ES-I3 (cell line): Measurements from ENCODE around the gene ASCC3.
"Not testable (repeated sequence)": the region's sequence is repeated elsewhere in the genome, so short reads cannot be mapped to it uniquely, and the experiment has no call there.

ENCODE experiments used
- H3K36me3 ChIP-seq: 2 replicates; pipeline ENCODE4 v1.6.1; 2013; ENCODE audit warnings: mild to moderate bottlenecking, low read length, control low read depth, moderate library complexity; ENCODE audit not compliant: insufficient read depth
- H3K4me1 ChIP-seq: 2 replicates; pipeline ENCODE4 v1.6.1; 2013; ENCODE audit warnings: mild to moderate bottlenecking, control low read depth, low read length; ENCODE audit not compliant: insufficient read depth
- H3K9ac ChIP-seq: 2 replicates; pipeline ENCODE4 v1.6.1; 2013; ENCODE audit warnings: low read depth, mild to moderate bottlenecking, low read length, moderate library complexity
- H3K9me3 ChIP-seq: 2 replicates; pipeline ENCODE4 v1.6.1; 2013; ENCODE audit warnings: mild to moderate bottlenecking, low read length, moderate library complexity; ENCODE audit not compliant: control insufficient read depth, insufficient read depth

Gene ASCC3

GRCh38 chr6:100862063-100862462 lies 19.1 kb downstream of the ASCC3 start:
- H3K9me3 ChIP-seq = no peaks in the 10 kb centered on the region
- no peaks in the 10 kb centered on the region for H3K4me1 ChIP-seq
- peaks cover 4% of the 10 kb centered on the region for H3K36me3 ChIP-seq

GRCh38 chr6:100856146-100856545 lies 25.0 kb downstream of the ASCC3 start:
- H3K4me1 ChIP-seq = no peaks in the 10 kb centered on the region
- H3K36me3 ChIP-seq = no peaks in the 10 kb centered on the region; the same call in 1 of the 2 replicates
- H3K9me3 ChIP-seq = no peaks in the 10 kb centered on the region
- H3K9ac ChIP-seq = no peak overlapping the region

More at GRCh38 chr6:100862063-100862462, 19.1 kb downstream of the ASCC3 start:
- H3K9ac ChIP-seq = no peak overlapping the region

- Histone ChIP-seq H3K36me3 (peaks cover 8% of the 10 kb centered on the region), H3K9me3 (no peaks in the 10 kb centered on the region), H3K9ac (no peak overlapping the region), H3K4me1 (no peaks in the 10 kb centered on the region)
These were observed 29.3 kb downstream of the ASCC3 start for GRCh38 chr6:100851819-100852218.

GRCh38 chr6:100850174-100850573 lies 31.0 kb downstream of the ASCC3 start:
- Histone ChIP-seq H3K36me3 (peaks cover 8% of the 10 kb centered on the region), H3K9me3 (no peaks in the 10 kb centered on the region), H3K9ac (no peak overlapping the region), H3K4me1 (no peaks in the 10 kb centered on the region)

- Histone ChIP-seq H3K4me1 (peaks cover 6% of the 10 kb centered on the region; the same call in 1 of the 2 replicates), H3K9me3 (no peaks in the 10 kb centered on the region), H3K9ac (no peak overlapping the region), H3K36me3 (peaks cover 8% of the 10 kb centered on the region; the same call in 1 of the 2 replicates)
These were observed 34.9 kb downstream of the ASCC3 start for GRCh38 chr6:100846276-100846675.

- H3K9ac ChIP-seq = no peak overlapping the region
These were observed 35.5 kb downstream of the ASCC3 start for GRCh38 chr6:100845676-100846075.

GRCh38 chr6:100839419-100839818 lies 41.7 kb downstream of the ASCC3 start:
- no peaks in the 10 kb centered on the region for H3K36me3 ChIP-seq

More at GRCh38 chr6:100845676-100846075, 35.5 kb downstream of the ASCC3 start:
- H3K4me1 ChIP-seq = peaks cover 6% of the 10 kb centered on the region; the same call in 1 of the 2 replicates
- no peaks in the 10 kb centered on the region for H3K9me3 ChIP-seq
- peaks cover 8% of the 10 kb centered on the region; the same call in 1 of the 2 replicates for H3K36me3 ChIP-seq

GRCh38 chr6:100838011-100838410 lies 43.1 kb downstream of the ASCC3 start:
- peaks cover 6% of the 10 kb centered on the region; the same call in 1 of the 2 replicates for H3K4me1 ChIP-seq
- H3K9me3 ChIP-seq = no peaks in the 10 kb centered on the region
- no peak overlapping the region for H3K9ac ChIP-seq
- no peaks in the 10 kb centered on the region for H3K36me3 ChIP-seq

More at GRCh38 chr6:100839419-100839818, 41.7 kb downstream of the ASCC3 start:
- Histone ChIP-seq H3K4me1 (peaks cover 6% of the 10 kb centered on the region; the same call in 1 of the 2 replicates), H3K9ac (no peak overlapping the region), H3K9me3 (no peaks in the 10 kb centered on the region)

GRCh38 chr6:100833972-100834574 lies 47.1 kb downstream of the ASCC3 start:
- H3K4me1 ChIP-seq = no peaks in the 10 kb centered on the region
- H3K36me3 ChIP-seq = no peaks in the 10 kb centered on the region
- no peaks in the 10 kb centered on the region for H3K9me3 ChIP-seq
- no peak overlapping the region for H3K9ac ChIP-seq

GRCh38 chr6:100829077-100829595 lies 52.0 kb downstream of the ASCC3 start:
- H3K9me3 ChIP-seq, H3K4me1 ChIP-seq, H3K36me3 ChIP-seq, H3K9ac ChIP-seq: not testable (repeated sequence)

- Histone ChIP-seq H3K4me1 (peaks cover 6% of the 10 kb centered on the region), H3K36me3 (no peaks in the 10 kb centered on the region), H3K9ac (no peak overlapping the region), H3K9me3 (no peaks in the 10 kb centered on the region)
These were observed 58.1 kb downstream of the ASCC3 start for GRCh38 chr6:100823041-100823440.

GRCh38 chr6:100818066-100818465 lies 63.1 kb downstream of the ASCC3 start:
- Histone ChIP-seq H3K9me3 (no peaks in the 10 kb centered on the region), H3K36me3 (no peaks in the 10 kb centered on the region), H3K4me1 (peaks cover 6% of the 10 kb centered on the region), H3K9ac (no peak overlapping the region)

- H3K9ac ChIP-seq = no peak overlapping the region
- H3K4me1 ChIP-seq = no peaks in the 10 kb centered on the region
- H3K36me3 ChIP-seq = no peaks in the 10 kb centered on the region
These were observed 71.1 kb downstream of the ASCC3 start for GRCh38 chr6:100810015-100810414.

GRCh38 chr6:100809346-100809745 lies 71.8 kb downstream of the ASCC3 start:
- no peaks in the 10 kb centered on the region for H3K36me3 ChIP-seq
- no peaks in the 10 kb centered on the region for H3K9me3 ChIP-seq
- no peak overlapping the region for H3K9ac ChIP-seq
- H3K4me1 ChIP-seq = no peaks in the 10 kb centered on the region

More at GRCh38 chr6:100810015-100810414, 71.1 kb downstream of the ASCC3 start:
- H3K9me3 ChIP-seq = no peaks in the 10 kb centered on the region

- Histone ChIP-seq H3K9ac (no peak overlapping the region), H3K9me3 (no peaks in the 10 kb centered on the region), H3K36me3 (no peaks in the 10 kb centered on the region), H3K4me1 (no peaks in the 10 kb centered on the region)
These were observed 72.4 kb downstream of the ASCC3 start for GRCh38 chr6:100808638-100809275.
